HepG2 (cell line): ENCODE measurements around the gene APCDD1L. TPM values are rescaled to one million over a fixed set of nuclear protein-coding genes. Genes with fewer than 3 reads are reported as not detected.

Experiments used
- ATAC-seq: fragments of 200-7000 bp; cut with Tn5 transposase; 3 replicates; pipeline ENCODE4 v1.9.1; 2020; ENCODE audit warnings: mild to moderate bottlenecking, moderate library complexity
- BruUV-seq: library from RNA; stranded (reverse); fragments of 400-500 nt; replicated peaks from 2 replicates; lab custom pipeline; 2021; lab: Mats Ljungman, UMichigan
- CTCF ChIA-PET: fragments of 300-600 bp; formaldehyde crosslinking; extraction: SDS; loops from one replicate; lab custom pipeline; 2021; ENCODE audit warnings: low total read pairs, inconsistent platforms, low intra/inter-chr PET ratio; lab: Yijun Ruan, JAX
- POLR2A ChIA-PET: fragments of 350-600 bp; sonication (Branson Sonifier 250); formaldehyde crosslinking; loops from one replicate; lab custom pipeline; 2020; ENCODE audit warnings: antibody characterized with exemption, inconsistent platforms; lab: Yijun Ruan, JAX
- DNase-seq: peaks from one replicate; pipeline ENCODE4 v3.0.0-alpha.2; 2015; ENCODE audit warnings: low spot score
- FAIRE-seq: peaks from 3 replicates; lab custom pipeline; 2011; peaks lifted over from hg19 to GRCh38; lab: Jason Lieb, UNC
- H2AFZ ChIP-seq: one replicate; pipeline ENCODE4 v1.6.1; 2011; ENCODE audit warnings: low read length, inconsistent platforms
- H3K27ac ChIP-seq: fragments of 300-600 bp; 3 replicates; pipeline ENCODE4 v1.8.0; 2011; ENCODE audit warnings: mixed run types, mild to moderate bottlenecking, mixed read lengths, low read length, inconsistent platforms; ENCODE audit not compliant: insufficient read depth; ENCODE audit errors: extremely low read length
- H3K27me3 ChIP-seq, 2 experiments: fragments of 200-600 bp in 1 of 2; 2 replicates in 1 of 2; 3 replicates in 1 of 2; pipeline versions ENCODE4 v1.6.0 to v1.8.0; 2011; ENCODE audit warnings: low read length in 2 of 2, mild to moderate bottlenecking in 2 of 2, moderate library complexity in 2 of 2, inconsistent platforms in 1 of 2; ENCODE audit not compliant: insufficient read depth in 2 of 2, control insufficient read depth in 1 of 2
- H3K36me3 ChIP-seq, 2 experiments: fragments of 200-600 bp in 1 of 2; replicated peaks in 1 of 2; 2 replicates in 1 of 2; 3 replicates in 1 of 2; pipeline versions ENCODE4 v1.5.1 to v1.8.0; 2011; ENCODE audit warnings: low read length in 2 of 2, inconsistent platforms in 1 of 2; ENCODE audit not compliant: insufficient read depth in 2 of 2, control insufficient read depth in 1 of 2
- H3K4me1 ChIP-seq: 2 replicates; pipeline ENCODE4 v1.5.1; 2012; ENCODE audit warnings: low read length, inconsistent platforms; ENCODE audit not compliant: insufficient read depth
- H3K4me2 ChIP-seq: 2 replicates; pipeline ENCODE4 v1.6.0; 2011; ENCODE audit warnings: low read depth, low read length, inconsistent platforms
- H3K4me3 ChIP-seq, 3 experiments: fragments of 200-600 bp in 1 of 3; sonication (generic), shearing (Covaris generic) in 1 of 3; replicated peaks in 1 of 3; 2 replicates each; pipeline ENCODE4 v1.5.1; 2011 to 2016; ENCODE audit warnings: low read length in 3 of 3, inconsistent platforms in 2 of 3, low read depth in 2 of 3, mild to moderate bottlenecking in 2 of 3, control low read depth in 1 of 3, mixed read lengths in 1 of 3; ENCODE audit not compliant: insufficient read depth in 1 of 3
- H3K79me2 ChIP-seq: one replicate; pipeline ENCODE4 v1.6.1; 2011; ENCODE audit warnings: low read length, inconsistent platforms; ENCODE audit not compliant: insufficient read depth
- H3K9ac ChIP-seq: 2 replicates; pipeline ENCODE4 v1.6.0; 2011; ENCODE audit warnings: mild to moderate bottlenecking, low read depth, low read length, inconsistent platforms; ENCODE audit not compliant: insufficient read depth
- H3K9me3 ChIP-seq: 2 replicates; pipeline ENCODE4 v1.5.1; 2012; ENCODE audit warnings: mild to moderate bottlenecking, low read length
- H4K20me1 ChIP-seq: 2 replicates; pipeline ENCODE4 v1.6.0; 2011; ENCODE audit warnings: inconsistent platforms, mild to moderate bottlenecking, low read length, moderate library complexity; ENCODE audit not compliant: insufficient read depth
- BRF2 ChIP-seq: sonication (generic); formaldehyde crosslinking; IDR thresholded peaks from 2 replicates; pipeline ENCODE4 v1.8.1; 2022; ENCODE audit warnings: mild to moderate bottlenecking, missing genetic modification reagents
- PRDM15 ChIP-seq: sonication (generic); formaldehyde crosslinking; IDR thresholded peaks from 2 replicates; pipeline ENCODE4 v1.4.0; 2020; ENCODE audit warnings: missing genetic modification reagents
- PREB ChIP-seq: sonication (generic); formaldehyde crosslinking; IDR thresholded peaks from 2 replicates; pipeline ENCODE4 v1.4.0; 2020; ENCODE audit warnings: missing genetic modification reagents
- PTBP1 ChIP-seq: fragments of 200-400 bp; formaldehyde crosslinking; IDR thresholded peaks from 2 replicates; pipeline ENCODE4 v1.6.1; 2018; ENCODE audit warnings: low read length, low read depth; ENCODE audit not compliant: poor library complexity, severe bottlenecking
- RBM22 ChIP-seq: fragments of 200-400 bp; formaldehyde crosslinking; optimal IDR thresholded peaks from 2 replicates; pipeline ENCODE3; 2017; ENCODE audit warnings: mild to moderate bottlenecking, low read length, moderate library complexity
- RCOR2 ChIP-seq: IDR thresholded peaks from 2 replicates; pipeline ENCODE4 v1.6.1; 2016; ENCODE audit warnings: missing biosample characterization, missing genetic modification reagents
- REPIN1 ChIP-seq: sonication (generic); formaldehyde crosslinking; IDR thresholded peaks from 2 replicates; pipeline ENCODE4 v1.8.0; 2022; ENCODE audit warnings: missing genetic modification reagents, low read depth, mild to moderate bottlenecking, borderline replicate concordance
- RXRB ChIP-seq: IDR thresholded peaks from 2 replicates; pipeline ENCODE4 v1.6.1; 2016; ENCODE audit warnings: borderline replicate concordance, missing genetic modification reagents, missing compliant biosample characterization
- ZNF549 ChIP-seq: sonication (generic); formaldehyde crosslinking; IDR thresholded peaks from 2 replicates; pipeline ENCODE4 v1.5.0; 2020; ENCODE audit warnings: missing genetic modification reagents
- WGBS: methylation state at CpG from one replicate; pipeline ENCODE4 v1.1.6; 2017; ENCODE audit warnings: low lambda C conversion rate; 5-methylcytosine and 5-hydroxymethylcytosine counted together
- in situ Hi-C: cut with HindIII; loops from 2 replicates; pipeline ENCODE4 v1.10.0; 2017; ENCODE audit warnings: low pct_unique_long_range_greater_than_20kb; ENCODE audit not compliant: extremely low pct_ligation_motif_present
- intact Hi-C: fragments of 100-400 bp; cut with micrococcal nuclease; formaldehyde crosslinking; loops from one replicate; pipeline ENCODE4 v1.10.0; 2022; ENCODE audit not compliant: unreplicated experiment
- polyA plus RNA-seq, 8 experiments: library from polyadenylated mRNA; depleted of rRNA in 3 of 8; stranded (reverse) in 7 of 8; unstranded in 1 of 8; fragments of >200 nt; fragmentation: Illumina TruSeq in 4 of 8; extraction: Trizol in 4 of 8; gene quantifications; 2 replicates each; pipeline versions ENCODE4 v1.2.1 to v1.2.3, GENCODE V29; 2011 to 2016; ENCODE audit warnings: low read depth in 4 of 8, missing spikeins in 1 of 8, mixed read lengths in 1 of 8; ENCODE audit not compliant: insufficient read depth in 1 of 8
- total RNA-seq, 5 experiments: library from RNA; depleted of rRNA; stranded (reverse); fragments of >200 nt; fragmentation: Illumina TruSeq; extraction: Trizol; gene quantifications; 2 replicates each; pipeline ENCODE4 v1.2.3, GENCODE V29; 2016; ENCODE audit warnings: low read depth in 1 of 5
- TF ChIP-seq, protein P1 (sequence below): sonication (generic); formaldehyde crosslinking; IDR thresholded peaks from 2 replicates; pipeline ENCODE4 v1.4.0; 2020; ENCODE audit warnings: mild to moderate bottlenecking, missing genetic modification reagents
- TF ChIP-seq, protein P2 (sequence below): sonication (generic); formaldehyde crosslinking; IDR thresholded peaks from 2 replicates; pipeline ENCODE4 v1.5.0; 2020; ENCODE audit warnings: mild to moderate bottlenecking, missing genetic modification reagents, moderate library complexity

APCDD1L gene
- total and polyA plus RNA-seq, 2 of the 13 experiments (the other 11 are each of a cell fraction or from before 2014, with no cell fraction given) = not detected

DNA sequence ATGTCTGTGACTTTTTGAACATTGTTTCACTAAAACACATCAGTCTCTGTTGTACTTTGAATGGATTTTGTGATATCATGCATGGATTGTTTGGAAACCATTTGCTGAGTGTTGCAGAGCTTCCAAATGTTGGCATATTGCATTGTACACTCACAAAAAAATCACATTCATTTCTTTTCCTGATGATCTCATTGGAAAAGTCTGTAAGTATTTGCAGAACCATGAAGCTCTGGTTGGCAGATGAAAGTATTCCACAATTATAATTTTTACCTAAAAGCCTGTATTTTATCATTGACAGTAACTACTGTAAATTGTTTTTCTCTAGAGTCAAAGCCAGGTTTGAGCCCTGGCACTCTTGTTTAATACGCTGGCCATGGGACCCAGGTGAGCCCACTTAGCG lies 84.1 kb downstream of the APCDD1L start (continued):
- TF ChIP-seq PREB (CRISPR knock-in tag) = no peak
- TF ChIP-seq, all 625 proteins: peak for 0

DNA sequence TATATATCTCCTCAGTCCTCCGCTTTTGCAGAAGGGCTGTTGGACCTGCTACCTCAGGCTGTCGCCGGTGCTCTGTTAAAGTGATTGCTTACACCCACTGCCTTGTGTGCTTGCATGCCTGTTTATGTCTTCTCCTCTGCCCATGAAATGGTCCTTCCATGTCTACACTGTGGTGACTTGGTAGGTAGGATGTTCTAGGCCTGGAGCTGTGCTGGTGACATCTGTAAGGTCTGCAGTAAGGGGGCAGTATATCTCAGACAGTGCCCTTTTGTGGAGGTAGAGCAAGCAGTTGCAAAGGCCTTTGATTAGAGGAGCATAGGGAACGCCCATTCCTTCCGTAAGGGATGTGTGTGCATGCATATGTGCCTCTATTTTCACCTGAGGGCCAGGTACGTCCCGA lies 85.9 kb downstream of the APCDD1L start:
- POLR2A ChIA-PET = no interaction called here
- Histone ChIP-seq H3K36me3 (peaks cover 17 to 52% of the 10 kb centered on the region in 2 experiments), H3K4me1 (peaks cover 16% of the 10 kb centered on the region), H3K4me3 (no peak overlapping the region), H3K9me3 (no peaks in the 10 kb centered on the region), H3K79me2 (peaks cover 86% of the 10 kb centered on the region), H3K27me3 (no peaks in the 10 kb centered on the region), H3K27ac (no peak overlapping the region), H2AFZ (no peak overlapping the region), H3K9ac (no peak overlapping the region), H4K20me1 (0 out of 2 replicates have a peak, but pooled peaks cover 7% of the 10 kb centered on the region), H3K4me2 (no peak overlapping the region)
- CTCF ChIA-PET = no interaction called here
- ATAC-seq (peak; percentile 80), DNase-seq (no peak), FAIRE-seq (peak; percentile 39)
- in situ Hi-C loops (no loop called here), intact Hi-C loops (no loop called here)
- BruUV-seq = no TSS peak
- 97% methylated on average over 7 of the region's 7 CpGs for WGBS
- TF ChIP-seq RCOR2 (CRISPR knock-in tag) (no peak), PRDM15 (no peak), RXRB (CRISPR knock-in tag) (no peak), BRF2 (CRISPR knock-in tag) (no peak), RBM22 (peak; percentile 84), REPIN1 (CRISPR knock-in tag) (no peak), ZNF549 (CRISPR knock-in tag) (no peak), PTBP1 (no peak)
- TF ChIP-seq, protein P1, sequence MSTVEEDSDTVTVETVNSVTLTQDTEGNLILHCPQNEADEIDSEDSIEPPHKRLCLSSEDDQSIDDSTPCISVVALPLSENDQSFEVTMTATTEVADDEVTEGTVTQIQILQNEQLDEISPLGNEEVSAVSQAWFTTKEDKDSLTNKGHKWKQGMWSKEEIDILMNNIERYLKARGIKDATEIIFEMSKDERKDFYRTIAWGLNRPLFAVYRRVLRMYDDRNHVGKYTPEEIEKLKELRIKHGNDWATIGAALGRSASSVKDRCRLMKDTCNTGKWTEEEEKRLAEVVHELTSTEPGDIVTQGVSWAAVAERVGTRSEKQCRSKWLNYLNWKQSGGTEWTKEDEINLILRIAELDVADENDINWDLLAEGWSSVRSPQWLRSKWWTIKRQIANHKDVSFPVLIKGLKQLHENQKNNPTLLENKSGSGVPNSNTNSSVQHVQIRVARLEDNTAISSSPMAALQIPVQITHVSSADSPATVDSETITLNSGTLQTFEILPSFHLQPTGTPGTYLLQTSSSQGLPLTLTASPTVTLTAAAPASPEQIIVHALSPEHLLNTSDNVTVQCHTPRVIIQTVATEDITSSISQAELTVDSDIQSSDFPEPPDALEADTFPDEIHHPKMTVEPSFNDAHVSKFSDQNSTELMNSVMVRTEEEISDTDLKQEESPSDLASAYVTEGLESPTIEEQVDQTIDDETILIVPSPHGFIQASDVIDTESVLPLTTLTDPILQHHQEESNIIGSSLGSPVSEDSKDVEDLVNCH (CRISPR knock-in tag) = no peak
- TF ChIP-seq, protein P2, sequence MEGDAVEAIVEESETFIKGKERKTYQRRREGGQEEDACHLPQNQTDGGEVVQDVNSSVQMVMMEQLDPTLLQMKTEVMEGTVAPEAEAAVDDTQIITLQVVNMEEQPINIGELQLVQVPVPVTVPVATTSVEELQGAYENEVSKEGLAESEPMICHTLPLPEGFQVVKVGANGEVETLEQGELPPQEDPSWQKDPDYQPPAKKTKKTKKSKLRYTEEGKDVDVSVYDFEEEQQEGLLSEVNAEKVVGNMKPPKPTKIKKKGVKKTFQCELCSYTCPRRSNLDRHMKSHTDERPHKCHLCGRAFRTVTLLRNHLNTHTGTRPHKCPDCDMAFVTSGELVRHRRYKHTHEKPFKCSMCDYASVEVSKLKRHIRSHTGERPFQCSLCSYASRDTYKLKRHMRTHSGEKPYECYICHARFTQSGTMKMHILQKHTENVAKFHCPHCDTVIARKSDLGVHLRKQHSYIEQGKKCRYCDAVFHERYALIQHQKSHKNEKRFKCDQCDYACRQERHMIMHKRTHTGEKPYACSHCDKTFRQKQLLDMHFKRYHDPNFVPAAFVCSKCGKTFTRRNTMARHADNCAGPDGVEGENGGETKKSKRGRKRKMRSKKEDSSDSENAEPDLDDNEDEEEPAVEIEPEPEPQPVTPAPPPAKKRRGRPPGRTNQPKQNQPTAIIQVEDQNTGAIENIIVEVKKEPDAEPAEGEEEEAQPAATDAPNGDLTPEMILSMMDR (CRISPR knock-in tag) = peak; percentile 46
